ENCODE data around the gene TCF21.
"Not testable (repeated sequence)": the region's sequence is repeated elsewhere in the genome, so short reads cannot be mapped to it uniquely, and the experiment has no call there.

The TCF21 gene

GRCh38 chr6:133890711-133891148, 1.8 kb downstream of the TCF21 start:
- no peak for DNase-seq

- DNase-seq = peak; percentile 45
Observed at GRCh38 chr6:133891149-133891926, 2.4 kb downstream of the TCF21 start.

- DNase-seq = no peak
Observed at GRCh38 chr6:133891927-133892812, 3.3 kb downstream of the TCF21 start.

GRCh38 chr6:133892813-133893691, 4.1 kb downstream of the TCF21 start:
- no peak for DNase-seq

GRCh38 chr6:133893946-133894345, 5.0 kb downstream of the TCF21 start:
- no peak for DNase-seq

GRCh38 chr6:133894369-133894768, 5.5 kb downstream of the TCF21 start:
- DNase-seq = no peak

- no peak for DNase-seq
Observed at GRCh38 chr6:133894795-133895358, 6.0 kb downstream of the TCF21 start.

GRCh38 chr6:133895573-133896343, 6.8 kb downstream of the TCF21 start:
- DNase-seq = no peak

GRCh38 chr6:133896344-133896721, 7.4 kb downstream of the TCF21 start:
- no peak for DNase-seq

GRCh38 chr6:133898263-133898662, 9.3 kb downstream of the TCF21 start:
- DNase-seq = no peak

- no peak for DNase-seq
Observed at GRCh38 chr6:133899556-133899955, 10.6 kb downstream of the TCF21 start.

GRCh38 chr6:133903855-133904254, 14.9 kb downstream of the TCF21 start:
- no peak for DNase-seq

GRCh38 chr6:133906050-133906449, 17.1 kb downstream of the TCF21 start:
- DNase-seq = no peak

- DNase-seq = peak; percentile 95
Observed at GRCh38 chr6:133916650-133917151, 27.8 kb downstream of the TCF21 start.

- DNase-seq = no peak
Observed at GRCh38 chr6:133917781-133918180, 28.9 kb downstream of the TCF21 start.

- no peak for DNase-seq
Observed at GRCh38 chr6:133918208-133918930, 29.5 kb downstream of the TCF21 start.

- no peak for DNase-seq
Observed at GRCh38 chr6:133919362-133919761, 30.4 kb downstream of the TCF21 start.

GRCh38 chr6:133921249-133921859, 32.4 kb downstream of the TCF21 start:
- DNase-seq = peak; percentile 87

GRCh38 chr6:133923938-133924593, 35.2 kb downstream of the TCF21 start:
- DNase-seq = peak; percentile 54

GRCh38 chr6:133931221-133931620, 42.3 kb downstream of the TCF21 start:
- DNase-seq = not testable (repeated sequence)
